Measurements from ENCODE around the gene ATP1B4. TPM values are rescaled to one million over a fixed set of nuclear protein-coding genes. Genes with fewer than 3 reads are reported as not detected.

The ATP1B4 gene
- polyA plus RNA-seq (2011; rRNA removed) (not detected in 2 replicates), polyA minus RNA-seq (2011; rRNA and poly(A)+ RNA removed) (not detected in 2 replicates)

DNA sequence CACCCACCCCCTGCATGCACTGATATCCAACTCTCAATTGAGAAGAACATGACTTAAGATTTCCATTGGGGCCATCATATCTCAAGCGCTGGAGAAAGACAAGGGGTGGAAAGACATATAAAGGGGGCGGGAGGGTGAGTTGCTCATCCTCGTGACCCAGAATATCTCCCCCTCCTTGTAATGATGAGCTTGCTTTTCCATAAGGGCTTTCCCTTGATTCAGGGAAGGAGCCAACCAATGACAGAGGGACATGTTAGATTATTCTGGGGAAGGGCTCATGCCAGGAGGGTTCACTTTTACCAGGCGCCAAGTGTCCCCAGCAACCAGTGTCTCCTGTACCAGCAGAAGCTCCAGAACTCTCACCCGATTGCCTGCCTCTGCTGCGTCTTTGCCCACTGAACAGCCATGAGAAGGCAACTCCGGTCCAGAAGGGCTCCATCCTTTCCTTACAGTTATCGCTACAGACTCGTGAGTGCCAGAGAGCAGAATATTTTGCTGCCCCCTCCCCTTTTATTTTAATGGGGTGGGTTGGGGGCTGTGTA lies at the start of gene ATP1B4:
Gene ATP1B4, plus strand, starts transcription at position 326 of the 542 bp plus-strand sequence. Its CDS starts 80 bp downstream, at position 406.
- CTCF ChIA-PET, result no interaction called here
- TF ChIP-seq, protein P1, sequence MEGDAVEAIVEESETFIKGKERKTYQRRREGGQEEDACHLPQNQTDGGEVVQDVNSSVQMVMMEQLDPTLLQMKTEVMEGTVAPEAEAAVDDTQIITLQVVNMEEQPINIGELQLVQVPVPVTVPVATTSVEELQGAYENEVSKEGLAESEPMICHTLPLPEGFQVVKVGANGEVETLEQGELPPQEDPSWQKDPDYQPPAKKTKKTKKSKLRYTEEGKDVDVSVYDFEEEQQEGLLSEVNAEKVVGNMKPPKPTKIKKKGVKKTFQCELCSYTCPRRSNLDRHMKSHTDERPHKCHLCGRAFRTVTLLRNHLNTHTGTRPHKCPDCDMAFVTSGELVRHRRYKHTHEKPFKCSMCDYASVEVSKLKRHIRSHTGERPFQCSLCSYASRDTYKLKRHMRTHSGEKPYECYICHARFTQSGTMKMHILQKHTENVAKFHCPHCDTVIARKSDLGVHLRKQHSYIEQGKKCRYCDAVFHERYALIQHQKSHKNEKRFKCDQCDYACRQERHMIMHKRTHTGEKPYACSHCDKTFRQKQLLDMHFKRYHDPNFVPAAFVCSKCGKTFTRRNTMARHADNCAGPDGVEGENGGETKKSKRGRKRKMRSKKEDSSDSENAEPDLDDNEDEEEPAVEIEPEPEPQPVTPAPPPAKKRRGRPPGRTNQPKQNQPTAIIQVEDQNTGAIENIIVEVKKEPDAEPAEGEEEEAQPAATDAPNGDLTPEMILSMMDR (IDR thresholded peaks at IDR 0.05; ENCODE audit: insufficient read depth, low read depth, low read length), result no peak
- no peak for DNase-seq (ENCODE audit: low read depth)
- H3K4me3 ChIP-seq (ENCODE audit: low read depth, low read length), result no peak within 1 kb of the TSS
- no peaks in the 10 kb centered on the region for H3K36me3 ChIP-seq (ENCODE audit: control insufficient read depth, insufficient read depth, low read length)
- no peaks in the 10 kb centered on the region for H3K27me3 ChIP-seq (ENCODE audit: control insufficient read depth, insufficient read depth, low read length)
- POLR2A ChIA-PET, result no interaction called here

DNA sequence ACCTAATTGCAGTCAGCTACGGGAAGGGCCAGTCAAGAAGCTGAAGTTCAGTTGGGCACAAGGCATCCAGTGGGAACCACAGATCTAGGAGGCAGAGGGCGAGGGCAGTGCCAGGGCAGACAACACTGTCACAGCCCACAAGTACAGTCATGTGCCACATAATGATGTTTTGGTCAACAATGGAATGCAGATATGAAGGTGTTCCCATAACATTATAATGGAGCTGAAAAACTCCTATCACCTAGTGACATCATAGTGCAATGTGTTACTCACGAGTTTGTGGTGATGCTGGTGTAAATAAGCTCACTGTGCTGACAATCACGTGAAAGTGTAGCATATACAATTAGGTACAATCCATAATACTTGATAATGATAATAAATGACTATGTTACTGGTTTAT lies 46.1 kb upstream of the ATP1B4 start:
- TF ChIP-seq, protein P1 (IDR thresholded peaks at IDR 0.05; ENCODE audit: insufficient read depth, low read depth, low read length), result no peak
- POLR2A ChIA-PET, result no interaction called here
- Histone ChIP-seq H3K27me3 (ENCODE audit: control insufficient read depth, insufficient read depth, low read length) (peaks cover 1% of the 10 kb centered on the region), H3K4me3 (ENCODE audit: low read depth, low read length) (no peak overlapping the region), H3K36me3 (ENCODE audit: control insufficient read depth, insufficient read depth, low read length) (no peaks in the 10 kb centered on the region)
- DNase-seq (ENCODE audit: low read depth), result no peak
- CTCF ChIA-PET, result no interaction called here

DNA sequence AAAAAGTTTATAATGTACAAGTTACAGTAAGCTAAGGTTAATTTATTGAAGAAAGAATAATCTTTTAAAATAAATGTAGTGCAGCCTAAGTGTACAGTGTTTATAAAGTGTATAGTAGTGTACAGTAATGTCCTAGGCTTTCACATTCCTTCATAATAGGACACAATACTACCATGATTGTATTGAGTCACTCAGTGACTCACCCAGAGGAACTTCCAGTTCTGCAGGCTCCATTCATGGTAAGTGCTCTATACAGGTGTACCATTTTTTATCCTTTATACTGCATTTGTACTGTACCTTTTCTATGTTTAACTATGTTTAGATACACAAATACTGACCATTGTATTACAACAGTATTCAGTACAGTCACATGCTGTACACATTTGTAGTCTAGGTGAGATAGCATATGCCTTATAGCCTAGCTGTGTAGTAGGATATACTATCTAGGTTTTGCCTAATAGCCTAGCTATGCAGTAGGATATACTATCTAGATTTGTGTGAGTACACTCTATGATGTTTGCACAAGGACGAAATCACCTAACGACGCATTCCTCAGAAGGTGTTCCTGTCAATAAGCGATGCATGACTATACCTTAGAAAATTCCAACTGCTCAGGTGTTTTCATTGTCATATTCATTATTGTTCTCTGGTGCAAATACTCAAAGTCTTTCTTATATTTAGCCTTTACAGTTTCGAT lies 45.2 kb upstream of the ATP1B4 start:
- Histone ChIP-seq H3K36me3 (ENCODE audit: control insufficient read depth, insufficient read depth, low read length) (no peaks in the 10 kb centered on the region), H3K27me3 (ENCODE audit: control insufficient read depth, insufficient read depth, low read length) (no peaks in the 10 kb centered on the region; the same call in none of the 2 replicates), H3K4me3 (ENCODE audit: low read depth, low read length) (no peak overlapping the region)
- TF ChIP-seq, protein P1 (IDR thresholded peaks at IDR 0.05; ENCODE audit: insufficient read depth, low read depth, low read length), result no peak
- ChIA-PET CTCF (no interaction called here), POLR2A (no interaction called here)
- DNase-seq (ENCODE audit: low read depth), result no peak

DNA sequence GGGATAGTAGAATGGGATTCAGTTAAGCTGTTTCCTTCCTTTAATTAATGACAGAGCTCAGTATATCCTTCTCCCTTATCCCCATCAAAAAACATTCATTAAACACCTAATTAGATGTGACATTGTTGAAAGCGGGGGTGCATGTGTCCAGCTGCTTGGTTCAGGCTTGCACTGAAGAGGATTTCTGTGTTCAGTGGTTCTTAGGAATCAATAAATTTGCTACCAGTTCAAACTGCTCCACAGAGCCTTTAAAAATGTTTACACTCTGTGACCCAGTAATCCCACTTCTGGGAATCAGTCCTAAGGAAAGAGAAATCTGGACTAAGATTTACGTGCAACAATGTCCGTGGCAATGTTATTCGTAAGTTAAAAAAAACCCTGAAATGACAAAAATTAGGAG lies 43.5 kb upstream of the ATP1B4 start:
- DNase-seq (ENCODE audit: low read depth), result no peak
- Histone ChIP-seq H3K4me3 (ENCODE audit: low read depth, low read length) (no peak overlapping the region), H3K36me3 (ENCODE audit: control insufficient read depth, insufficient read depth, low read length) (no peaks in the 10 kb centered on the region), H3K27me3 (ENCODE audit: control insufficient read depth, insufficient read depth, low read length) (no peaks in the 10 kb centered on the region)
- ChIA-PET CTCF (no interaction called here), POLR2A (no interaction called here)
- TF ChIP-seq, protein P1 (IDR thresholded peaks at IDR 0.05; ENCODE audit: insufficient read depth, low read depth, low read length), result no peak

DNA sequence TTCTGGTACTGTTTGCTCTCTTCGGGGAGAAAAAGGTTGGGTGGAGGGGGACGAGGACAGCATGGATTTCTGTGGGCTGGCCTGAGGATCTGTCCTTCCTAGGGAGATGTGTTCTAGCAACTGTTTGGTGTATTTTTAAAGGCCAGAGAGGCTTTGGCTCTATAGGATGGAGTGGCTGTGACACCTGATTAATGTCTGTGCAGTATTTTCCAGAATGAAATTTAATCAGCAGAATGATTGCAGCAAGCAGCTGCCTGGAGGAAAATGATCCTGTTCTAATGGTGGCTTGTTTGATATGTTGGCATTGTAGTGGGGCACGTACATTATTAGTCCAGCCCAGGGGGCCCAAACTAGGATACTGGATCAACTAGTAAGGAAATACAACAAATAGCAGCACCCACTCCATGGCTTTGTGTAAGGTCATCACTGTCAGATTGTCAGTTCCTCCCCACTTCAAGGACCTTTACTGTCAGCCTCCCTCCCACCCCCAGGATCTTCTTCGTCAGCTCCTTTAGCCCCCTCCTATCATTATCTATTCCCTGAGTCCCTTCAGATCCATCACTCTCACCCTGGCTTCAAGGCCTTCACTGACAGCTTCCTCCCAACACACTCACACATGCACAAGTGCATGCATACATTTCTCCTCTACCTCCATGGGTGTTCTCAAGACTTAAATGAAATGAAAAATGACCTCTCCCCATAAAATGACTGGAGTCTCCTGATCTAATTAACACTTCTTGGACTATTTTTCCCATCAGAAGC lies 40.2 kb upstream of the ATP1B4 start:
- DNase-seq (ENCODE audit: low read depth), result no peak
- POLR2A ChIA-PET, result no interaction called here
- CTCF ChIA-PET, result no interaction called here
- Histone ChIP-seq H3K27me3 (ENCODE audit: control insufficient read depth, insufficient read depth, low read length) (no peaks in the 10 kb centered on the region), H3K36me3 (ENCODE audit: control insufficient read depth, insufficient read depth, low read length) (no peaks in the 10 kb centered on the region), H3K4me3 (ENCODE audit: low read depth, low read length) (no peak overlapping the region)
- TF ChIP-seq, protein P1 (IDR thresholded peaks at IDR 0.05; ENCODE audit: insufficient read depth, low read depth, low read length), result no peak
